CD4-positive, alpha-beta T cell treated with Interferon gamma for 1 hour (primary cell): ENCODE results near the gene SCOC.
A peak's percentile ranks its signal among the peaks of the same experiment; 100 is the strongest.

ENCODE experiments used
- DNase-seq: peaks from one replicate; pipeline ENCODE4 v3.0.0-alpha.2; 2020

Gene SCOC

DNA sequence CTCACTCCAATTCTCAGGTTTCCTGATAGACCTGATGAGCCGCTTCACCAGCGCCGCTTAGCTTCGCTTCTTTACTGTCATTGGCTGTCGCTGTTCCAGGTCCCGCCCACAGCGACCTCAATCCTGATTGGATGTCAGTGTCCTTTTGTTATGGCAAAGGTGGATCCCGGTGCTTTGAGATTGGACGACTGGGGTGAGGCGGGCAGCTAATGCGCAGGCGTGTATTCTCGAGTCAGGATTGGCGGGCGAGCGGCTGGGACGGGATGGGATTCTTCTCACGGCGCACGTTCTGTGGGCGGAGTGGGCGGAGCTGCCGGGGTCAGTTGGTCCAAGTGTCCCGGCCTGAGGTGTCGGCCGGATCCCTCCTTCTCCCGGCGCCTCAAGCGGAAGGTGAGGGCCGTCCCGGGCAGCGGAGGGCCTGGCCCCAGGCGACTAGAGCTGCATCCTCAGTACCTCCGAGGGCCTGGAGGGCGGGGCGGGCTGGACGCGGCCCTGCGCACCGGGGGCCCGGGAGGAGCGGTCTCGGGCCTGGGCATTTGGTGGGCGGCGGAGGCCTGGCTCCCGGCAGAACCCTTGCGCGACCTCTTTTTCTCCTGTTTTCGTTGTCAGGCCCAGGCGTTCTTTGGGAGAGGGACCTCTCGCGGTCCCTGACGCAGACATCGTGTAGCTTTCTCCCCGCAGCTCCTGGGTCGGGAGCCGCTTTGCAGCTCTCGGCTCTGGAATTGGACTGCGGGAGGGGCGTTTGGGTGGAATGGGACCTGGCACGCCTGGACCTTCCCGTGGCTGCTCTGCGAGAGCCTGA, at the start of gene SCOC:
TSS of gene SCOC (plus strand) at position 319 of the 802 bp plus-strand sequence. CDS start 5,525 bp downstream, outside the sequence.
- DNase-seq, result peak; percentile 96

DNA sequence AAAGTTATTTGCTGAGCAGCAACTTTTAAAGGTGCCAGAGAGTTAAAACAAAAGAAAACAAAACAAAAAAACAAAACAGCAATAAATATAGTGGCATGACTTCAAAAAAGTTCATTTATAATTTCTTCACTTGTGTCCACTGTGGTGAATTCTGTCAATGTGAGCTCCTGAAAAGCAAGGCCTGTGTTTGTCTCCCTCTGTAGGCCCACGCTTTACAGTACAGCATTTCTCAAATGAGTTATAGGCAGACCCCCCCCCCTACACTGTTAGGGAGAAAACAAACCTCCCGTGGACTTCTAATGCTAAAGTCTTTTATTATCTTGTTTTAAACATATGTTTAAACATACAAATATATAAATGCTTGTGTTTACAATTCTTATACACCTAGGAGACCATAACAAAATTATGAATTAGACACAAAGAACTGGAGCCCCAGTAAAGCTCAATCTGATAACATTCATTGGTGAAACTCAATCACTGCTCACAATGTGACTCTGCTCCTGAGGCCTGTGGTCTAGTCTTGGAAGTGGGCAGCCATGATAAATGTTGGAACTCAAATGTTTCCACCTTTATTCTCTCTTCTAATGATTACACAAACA, 47.0 kb upstream of the SCOC start:
- no peak for DNase-seq

DNA sequence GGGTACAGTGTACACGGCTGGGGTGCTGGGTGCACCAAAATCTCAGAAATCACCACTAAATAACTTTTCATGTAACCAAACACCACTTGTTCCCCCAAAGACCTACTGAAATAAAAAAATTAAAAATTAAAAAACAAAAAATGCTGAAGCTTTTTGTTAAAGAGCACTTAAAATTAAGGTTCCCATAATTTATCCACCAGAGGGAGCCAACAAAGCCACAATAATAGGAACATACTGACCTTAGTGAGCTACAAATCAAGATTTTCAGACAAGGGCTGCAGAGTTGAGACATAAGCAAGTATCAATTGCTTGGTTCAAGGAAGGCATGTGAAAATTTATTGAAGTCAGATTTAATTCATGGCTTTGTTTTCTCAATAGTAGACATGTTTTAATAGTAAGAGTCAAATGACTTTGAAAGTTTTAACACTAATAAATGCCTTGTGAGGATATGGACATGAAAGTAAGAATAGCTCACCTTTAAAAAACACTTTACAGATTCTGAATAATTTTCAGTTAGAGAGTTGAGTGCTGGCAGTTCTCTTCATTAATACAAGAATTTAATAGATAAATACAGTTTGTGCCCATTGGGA, 43.0 kb upstream of the SCOC start:
- DNase-seq, result no peak

DNA sequence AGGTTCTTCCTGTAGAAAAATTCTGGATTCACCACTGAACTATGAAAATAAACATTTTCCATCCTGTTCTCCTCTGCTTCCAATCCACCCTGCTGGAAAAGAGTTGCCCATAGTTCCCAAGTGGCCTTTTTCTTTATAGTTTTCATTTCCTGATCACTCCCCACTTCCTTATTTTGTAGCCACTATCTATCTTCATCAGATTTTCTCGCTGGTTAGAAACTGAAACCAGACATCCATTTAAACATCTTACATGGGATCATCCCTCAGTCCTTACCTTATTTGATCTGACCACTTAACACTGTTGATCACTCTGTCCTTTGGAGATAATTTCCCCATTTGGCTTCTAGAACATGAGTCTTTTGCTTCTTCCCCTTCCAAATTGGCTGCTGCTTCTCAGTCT, 42.2 kb upstream of the SCOC start:
- no peak for DNase-seq

DNA sequence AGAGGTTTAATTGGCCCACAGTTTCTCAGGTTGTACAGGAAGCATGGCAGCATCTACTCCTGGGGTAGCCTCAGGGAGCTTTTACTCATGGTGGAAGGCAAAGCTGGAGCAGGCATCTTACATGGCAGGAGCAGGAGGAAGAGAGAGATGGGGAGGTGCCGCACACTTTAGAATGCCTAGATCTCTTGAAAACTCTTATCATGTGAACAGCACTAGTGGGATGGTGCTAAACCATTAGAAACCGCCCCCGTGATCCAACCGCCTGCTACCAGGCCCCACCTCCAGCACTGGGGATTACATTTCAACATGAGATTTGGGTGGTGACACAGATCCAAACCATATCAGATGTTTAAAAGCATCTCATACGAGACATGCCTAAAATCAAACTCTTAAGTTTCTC, 41.6 kb upstream of the SCOC start:
- no peak for DNase-seq

DNA sequence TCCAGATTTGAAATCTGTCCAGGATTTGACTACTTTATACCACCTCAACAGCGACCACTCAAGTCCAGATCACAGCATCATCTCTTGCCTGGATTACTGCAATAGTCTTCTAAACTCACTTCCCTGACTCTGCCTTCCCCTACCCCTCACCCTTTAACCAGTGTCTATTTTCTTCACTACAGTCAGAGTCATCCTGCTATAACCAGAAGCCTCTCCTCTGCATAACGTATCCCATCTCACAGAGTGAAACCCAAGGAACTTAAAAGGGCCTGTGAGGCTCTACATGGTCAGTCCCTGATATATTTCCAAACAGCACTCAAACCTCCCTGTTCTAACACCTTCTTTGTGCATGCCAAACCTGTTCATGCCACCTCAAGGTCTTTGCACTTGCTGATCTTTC, 40.7 kb upstream of the SCOC start:
- DNase-seq, result no peak

DNA sequence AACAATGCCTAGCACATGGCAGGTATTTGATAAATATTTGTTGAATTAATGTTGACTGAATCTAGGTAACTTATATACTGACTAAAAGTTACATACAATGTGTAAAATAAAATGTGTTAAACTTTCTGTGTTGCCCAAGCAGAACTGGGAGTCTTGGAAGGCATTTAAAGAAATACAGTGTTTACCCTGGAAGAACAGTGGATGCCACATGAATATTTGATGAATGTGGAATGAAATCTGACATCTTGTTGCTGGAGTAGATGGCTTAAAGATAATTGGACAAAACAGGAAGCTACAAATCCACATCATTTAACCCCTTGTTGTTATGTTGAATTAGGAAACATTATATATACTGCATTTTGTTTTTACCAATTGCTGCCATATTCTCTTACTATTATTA, 39.9 kb upstream of the SCOC start:
- no peak for DNase-seq

DNA sequence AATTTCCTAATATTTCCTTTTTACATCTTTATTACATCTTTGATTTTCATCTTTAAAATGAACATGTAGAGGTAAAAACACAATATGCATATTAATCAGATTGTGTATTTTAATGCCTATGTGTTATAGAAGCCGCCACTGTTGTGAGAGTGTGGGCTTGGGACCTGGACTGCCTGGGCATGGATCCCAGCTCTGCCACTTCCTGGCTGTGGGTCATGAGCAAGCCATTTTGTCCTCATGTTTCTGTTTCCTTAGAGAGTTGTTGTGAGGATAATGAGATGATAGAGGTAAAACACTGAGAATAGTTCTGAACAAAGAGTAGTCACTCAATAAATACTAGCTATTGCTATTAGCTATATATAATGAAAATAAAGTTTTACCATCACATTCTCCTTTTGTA, 38.4 kb upstream of the SCOC start:
- no peak for DNase-seq

DNA sequence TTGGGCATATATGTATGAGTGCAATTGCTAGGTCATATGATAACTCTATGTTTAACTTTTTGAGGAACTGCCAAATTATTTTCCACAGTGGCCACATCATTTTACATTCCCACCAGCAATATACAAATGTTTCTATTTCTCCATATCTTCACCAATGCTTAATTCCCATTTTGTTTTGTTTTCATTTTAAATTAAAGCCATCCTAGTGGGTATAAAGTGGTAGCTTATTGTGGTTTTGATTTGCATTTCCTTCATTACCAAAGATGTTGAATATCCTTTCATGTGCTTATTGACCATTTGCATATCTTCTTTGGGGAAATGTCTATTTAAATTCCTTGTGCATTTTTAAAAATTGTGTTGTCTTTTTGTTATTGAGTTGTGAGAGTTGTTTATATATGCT, 36.7 kb upstream of the SCOC start:
- DNase-seq, result no peak

DNA sequence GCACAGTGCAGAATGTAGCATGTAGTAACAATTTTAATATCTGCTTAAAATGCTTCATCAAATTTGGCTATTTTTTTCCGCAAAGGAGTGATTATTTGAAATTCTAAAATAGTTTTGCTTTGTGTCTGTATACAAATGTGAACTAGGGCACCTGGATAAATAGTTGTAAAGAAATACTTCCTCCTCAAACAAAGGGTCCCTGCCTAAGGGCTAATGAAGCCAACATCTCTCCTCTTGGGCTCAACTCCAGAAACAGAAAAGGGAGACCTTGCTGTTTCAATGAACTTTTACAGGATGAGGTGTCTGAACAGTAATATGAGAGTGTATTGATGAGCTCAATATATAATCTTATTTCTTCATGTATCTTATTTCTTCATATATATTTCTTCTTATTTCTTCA, 30.8 kb upstream of the SCOC start:
- DNase-seq, result no peak

DNA sequence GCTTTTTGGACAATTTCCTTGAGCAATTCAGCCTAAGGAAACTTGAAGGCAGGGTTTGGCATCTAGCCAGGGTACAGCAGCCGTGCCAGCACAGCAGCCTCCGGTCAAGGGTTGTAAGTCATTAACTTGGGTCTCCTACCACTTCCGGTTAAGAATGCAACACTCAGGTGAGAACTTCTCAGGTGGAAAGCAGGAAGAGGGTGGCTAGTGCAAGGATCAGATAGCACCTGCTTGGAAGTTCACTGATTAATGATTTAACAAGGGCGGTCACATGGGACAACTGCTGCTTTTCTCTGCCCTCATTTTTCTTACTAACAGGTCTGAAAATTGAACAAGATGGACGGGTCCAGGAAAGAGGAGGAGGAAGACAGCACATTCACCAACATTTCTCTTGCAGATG, 30.1 kb upstream of the SCOC start:
- no peak for DNase-seq

DNA sequence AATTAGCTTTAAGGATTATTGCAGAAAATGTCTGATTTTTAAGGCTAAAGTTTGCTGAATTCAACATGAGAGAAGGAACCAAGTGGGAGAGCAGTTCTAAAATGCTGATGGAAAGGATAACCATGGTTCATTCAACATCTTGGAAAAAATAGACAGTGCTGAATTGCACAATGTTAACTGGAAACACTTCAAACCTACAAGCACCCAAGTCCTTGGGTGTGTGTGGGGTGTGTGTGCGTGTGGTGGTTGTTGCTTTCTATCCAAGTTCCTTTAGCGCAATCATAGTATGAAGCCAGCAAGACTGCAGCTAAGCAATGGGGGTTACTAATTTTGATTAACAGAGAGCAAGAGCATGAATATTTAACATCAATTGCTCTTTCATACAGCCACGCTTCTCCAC, 29.3 kb upstream of the SCOC start:
- DNase-seq, result no peak

DNA sequence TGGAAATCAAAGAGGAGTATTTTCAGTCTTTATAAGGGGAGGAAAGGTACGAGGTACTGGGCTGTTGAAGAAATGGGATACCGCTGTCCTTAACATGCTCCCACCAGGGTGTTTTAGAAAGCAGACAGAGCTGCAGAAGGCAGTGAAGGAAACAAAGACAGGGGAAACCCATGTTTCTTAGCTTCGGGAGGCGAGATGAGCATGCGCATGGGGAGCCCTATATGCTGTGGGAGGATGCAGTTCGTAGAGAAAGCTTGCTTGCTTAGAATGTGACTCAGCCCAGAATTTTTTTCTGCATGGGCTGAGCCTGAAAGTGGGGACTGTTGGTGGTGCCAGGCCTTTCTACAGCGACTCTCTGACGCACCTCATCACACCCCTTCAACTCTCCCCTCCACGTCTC, 28.8 kb upstream of the SCOC start:
- DNase-seq, result no peak

DNA sequence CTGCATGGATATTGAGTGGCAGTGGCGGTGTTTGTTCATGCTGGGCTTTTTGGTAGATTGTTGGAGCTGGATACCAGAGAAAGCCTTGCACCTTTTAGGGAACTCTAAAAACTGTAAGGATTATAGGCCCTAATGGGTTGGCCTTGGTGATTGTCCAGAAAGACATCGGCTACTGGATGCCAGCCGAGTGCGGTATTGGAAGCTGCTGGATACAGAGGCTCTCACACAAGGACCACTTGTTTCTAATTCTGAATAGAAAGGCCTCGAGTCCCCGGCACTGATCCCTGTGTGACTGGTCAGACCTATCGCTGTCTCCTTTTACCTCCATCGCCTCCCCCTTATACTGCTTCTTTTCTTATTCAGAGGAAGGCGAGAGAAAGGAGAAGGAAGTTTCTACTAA, 27.3 kb upstream of the SCOC start:
- no peak for DNase-seq

DNA sequence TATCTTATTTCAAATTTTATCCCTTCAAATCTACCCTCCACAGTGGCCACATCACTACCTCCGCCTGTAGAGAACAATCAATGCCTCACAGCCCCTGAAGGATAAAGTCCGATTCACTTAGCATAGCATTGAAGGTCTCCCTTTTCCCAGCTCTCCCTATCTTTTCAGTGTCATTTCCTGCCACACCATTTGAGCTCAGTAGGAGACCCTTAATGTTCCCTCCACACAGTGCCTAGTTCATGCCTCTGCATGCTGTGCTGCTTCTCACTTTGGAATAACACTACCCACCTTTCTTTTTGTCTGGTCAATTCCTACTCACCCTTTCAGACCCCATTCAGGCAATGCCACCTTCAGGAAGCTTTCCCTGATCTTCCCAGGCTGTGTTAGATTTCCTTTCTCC, 23.6 kb upstream of the SCOC start:
- DNase-seq, result no peak

DNA sequence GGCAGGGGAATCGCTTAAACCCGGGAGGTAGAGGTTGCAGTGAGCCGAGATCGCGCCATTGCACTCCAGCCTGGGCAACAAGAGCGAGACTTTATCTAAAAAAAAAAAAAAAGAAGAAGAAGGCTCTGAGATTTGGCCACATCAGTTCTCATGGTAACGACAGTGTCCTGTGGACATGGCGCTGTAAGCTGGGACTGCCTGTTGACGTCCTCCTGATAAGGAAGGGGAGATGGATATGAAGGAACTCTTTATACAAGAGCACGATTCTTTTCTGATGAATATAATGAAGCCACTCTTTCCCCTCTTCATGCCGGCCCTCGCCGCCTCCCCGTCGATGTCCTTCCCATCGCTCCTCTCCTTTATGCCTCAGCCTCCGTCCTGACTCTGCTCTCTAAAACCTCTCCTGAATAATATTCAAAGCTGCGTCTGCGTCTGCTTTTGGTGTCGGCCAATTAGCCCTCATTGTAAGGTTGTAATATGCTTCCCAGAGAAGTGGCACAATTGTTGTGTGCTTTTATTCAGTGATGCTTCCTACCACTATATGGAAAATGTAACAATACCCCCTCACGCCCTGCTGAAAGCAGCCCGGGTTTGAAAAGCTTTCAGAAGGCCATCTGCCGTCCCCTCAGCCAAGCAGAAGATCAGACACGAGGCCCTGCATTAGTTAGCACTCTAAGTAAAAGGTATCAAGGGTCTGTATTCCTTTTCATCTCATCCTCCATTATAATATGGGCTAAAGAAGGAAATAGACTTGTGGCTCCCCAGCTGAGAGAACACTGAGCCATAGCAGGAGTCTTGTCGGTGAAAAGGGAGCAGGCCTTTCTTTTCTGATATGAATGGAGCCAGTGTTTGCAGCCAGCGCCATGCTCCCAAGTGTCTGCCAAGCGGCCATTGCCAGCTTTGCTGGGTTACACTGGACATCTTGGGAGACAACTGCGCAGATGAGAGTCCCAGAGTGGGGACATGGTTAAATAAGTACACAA, 22.1 kb upstream of the SCOC start:
- DNase-seq, result no peak

DNA sequence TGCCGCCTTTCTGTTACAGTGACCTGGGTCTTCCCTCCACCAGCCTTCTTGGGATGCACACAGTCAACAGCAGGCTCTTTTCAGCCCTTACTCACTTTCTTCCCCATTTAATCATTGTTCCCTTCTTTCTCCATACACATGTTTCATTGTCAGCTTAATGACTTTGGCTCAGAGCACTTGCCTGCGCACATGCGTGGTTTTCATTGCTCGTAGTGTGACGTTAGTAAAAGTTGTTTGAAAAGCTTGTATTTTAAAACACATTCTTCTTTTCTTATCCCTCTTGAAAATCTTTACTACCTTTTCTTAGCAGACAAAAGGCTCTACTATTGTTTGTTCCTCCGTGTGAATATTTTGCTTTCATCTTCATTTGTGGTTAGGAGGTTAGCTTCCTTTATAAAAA, 19.7 kb upstream of the SCOC start:
- no peak for DNase-seq

DNA sequence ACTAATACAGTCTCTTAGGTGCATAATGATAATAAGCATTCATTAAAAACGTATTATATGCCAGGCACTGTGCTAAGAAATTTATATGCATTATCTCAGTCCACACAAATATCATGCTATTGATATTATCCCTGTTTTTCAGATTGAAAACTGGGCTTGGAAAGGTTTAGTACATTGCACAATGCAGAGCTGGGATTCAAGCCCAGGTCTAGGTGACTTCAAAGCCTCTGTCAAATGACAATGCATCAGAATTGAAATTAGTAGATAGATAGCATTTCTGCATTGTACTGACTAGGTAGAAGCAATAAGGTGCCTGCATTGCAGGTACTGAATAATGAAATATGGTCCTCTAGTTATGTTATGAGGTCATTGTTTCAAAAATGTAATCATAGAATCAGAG, 18.2 kb upstream of the SCOC start:
- DNase-seq, result no peak

DNA sequence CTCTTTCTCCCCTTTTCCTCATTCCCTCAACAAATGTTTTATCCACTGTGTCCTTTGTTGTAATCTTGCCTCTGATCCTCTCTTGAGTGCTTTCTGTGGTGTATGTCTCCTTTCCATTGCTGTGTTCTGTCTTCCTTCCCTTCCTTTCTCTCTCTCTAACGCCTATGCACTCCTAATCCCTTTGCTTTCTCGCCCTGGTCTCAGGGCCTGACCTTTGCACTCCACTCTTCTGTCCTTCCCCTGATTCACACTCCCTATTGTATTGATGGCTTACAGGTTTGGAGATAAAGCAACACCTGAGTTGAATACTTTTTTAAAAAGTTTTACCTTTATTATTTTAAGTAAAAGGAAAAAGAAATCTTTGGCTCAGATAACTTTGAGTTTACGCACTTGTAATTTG, 15.6 kb upstream of the SCOC start:
- no peak for DNase-seq

DNA sequence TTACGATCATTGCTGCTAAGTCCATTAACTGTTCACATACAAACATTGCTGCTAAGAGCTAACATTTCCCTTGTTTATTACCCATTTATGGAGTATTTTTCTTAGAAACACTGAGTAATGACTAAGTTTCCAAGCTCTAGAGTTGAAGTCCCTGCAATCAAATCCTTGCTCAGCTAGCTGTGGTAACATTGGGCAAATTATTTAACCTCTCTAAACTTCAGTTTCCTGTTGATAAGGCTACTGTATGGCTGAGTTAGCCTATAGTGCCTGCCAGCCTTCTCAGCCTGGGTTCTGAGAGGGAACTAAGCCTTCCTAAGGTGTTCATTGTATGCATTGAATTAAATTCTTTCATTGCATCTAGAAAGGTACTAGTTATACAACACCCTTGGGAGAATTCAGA, 15.2 kb upstream of the SCOC start:
- no peak for DNase-seq

DNA sequence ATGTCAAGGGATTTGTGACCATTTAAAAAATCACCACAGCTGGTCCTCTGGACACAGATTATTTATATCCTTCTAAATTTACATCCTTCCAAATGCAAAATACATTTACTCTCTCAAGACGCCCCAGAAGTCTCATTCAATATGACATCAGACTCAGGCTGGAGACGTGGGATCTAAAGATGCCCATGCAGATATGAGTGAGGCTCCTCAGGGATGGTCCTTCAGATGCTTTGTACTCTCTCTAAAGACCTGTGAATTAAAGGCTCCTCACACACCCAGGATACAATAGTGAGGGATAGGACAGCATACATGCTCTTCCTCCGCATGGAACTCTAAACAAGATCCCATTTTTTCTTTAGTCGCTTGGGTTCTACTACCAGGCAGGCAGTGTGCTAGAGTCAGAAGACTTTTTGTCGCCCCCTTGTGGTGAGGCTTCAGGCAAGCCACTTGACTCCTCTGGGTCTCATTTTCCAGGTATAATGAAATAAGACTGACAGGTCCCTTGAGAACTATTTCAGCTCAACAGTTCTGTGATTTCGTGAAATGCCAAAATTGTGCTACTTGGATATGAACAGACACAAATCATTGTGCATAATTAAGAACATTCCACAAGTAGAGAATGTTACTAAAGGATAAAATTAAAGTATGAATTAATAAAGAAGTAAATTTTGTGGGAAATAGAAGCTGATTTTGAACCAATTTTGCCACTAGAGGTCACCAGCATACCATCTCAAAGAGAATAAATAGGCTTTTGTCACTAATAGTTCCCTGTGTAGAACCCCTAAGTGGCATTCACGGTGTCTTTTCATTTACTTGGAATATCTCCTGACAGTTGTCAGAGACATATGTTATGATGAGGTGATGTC, 13.7 kb upstream of the SCOC start:
- DNase-seq, result peak; percentile 62

DNA sequence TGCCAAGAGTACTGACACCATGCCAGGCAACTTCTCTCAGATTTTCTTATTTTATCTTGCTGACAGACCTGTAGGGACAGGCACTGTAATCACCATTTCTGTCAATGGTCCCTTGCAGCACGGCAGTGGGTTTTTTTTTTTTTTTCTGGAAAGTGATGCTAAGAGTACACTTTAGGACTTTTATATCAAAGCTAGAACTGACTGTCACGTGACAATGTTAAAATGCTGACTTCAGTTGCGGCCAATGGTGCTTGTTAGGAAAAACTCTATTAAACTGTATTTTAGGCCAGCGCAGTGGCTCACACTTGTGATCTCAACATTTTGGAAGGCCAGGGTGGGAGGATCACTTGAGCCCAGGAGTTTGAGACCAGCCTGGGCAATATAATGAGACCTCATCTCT, 12.3 kb upstream of the SCOC start:
- no peak for DNase-seq
